Stomach (tissue), 4 donors: ENCODE measurements around the gene GRM4.

Source experiments
- CTCF ChIP-seq, 7 experiments: fragments of 450-650 bp in 4 of 7; fragments of 200-600 bp in 3 of 7; sonication (generic) in 3 of 7; IDR thresholded peaks; one replicate each; pipeline ENCODE4 v1.5.1; 2016 to 2019; ENCODE audit warnings: antibody characterized with exemption in 7 of 7, control low read depth in 2 of 7, mild to moderate bottlenecking in 1 of 7
- EP300 ChIP-seq: sonication (generic); formaldehyde crosslinking; IDR thresholded peaks from one replicate; pipeline ENCODE4 v1.6.1; 2017; ENCODE audit warnings: antibody characterized with exemption
- POLR2A ChIP-seq, 4 donors: fragments of 450-650 bp; IDR thresholded peaks; one replicate each; pipeline ENCODE4 v1.6.1; 2016; ENCODE audit warnings: antibody characterized with exemption in 4 of 4, control low read depth in 2 of 4, mild to moderate bottlenecking in 1 of 4, moderate library complexity in 1 of 4
- POLR2AphosphoS5 ChIP-seq, 3 donors: sonication (generic); formaldehyde crosslinking; IDR thresholded peaks; one replicate each; pipeline ENCODE4 v1.6.1; 2016; ENCODE audit warnings: antibody characterized with exemption in 3 of 3

GRCh38 chr6:34096193-34096592 lies 49.7 kb downstream of the GRM4 start:
- no peak for TF ChIP-seq CTCF (IDR thresholded peaks at IDR 0.05)
- TF ChIP-seq EP300 = no peak
- no peak for TF ChIP-seq POLR2AphosphoS5 (IDR thresholded peaks at IDR 0.05)
- TF ChIP-seq POLR2A (IDR thresholded peaks at IDR 0.05) = no peak
